ENCODE results near the gene CCDC159.
"Not testable (repeated sequence)": the region's sequence is repeated elsewhere in the genome, so short reads cannot be mapped to it uniquely, and the experiment has no call there.

The CCDC159 gene, protein sequence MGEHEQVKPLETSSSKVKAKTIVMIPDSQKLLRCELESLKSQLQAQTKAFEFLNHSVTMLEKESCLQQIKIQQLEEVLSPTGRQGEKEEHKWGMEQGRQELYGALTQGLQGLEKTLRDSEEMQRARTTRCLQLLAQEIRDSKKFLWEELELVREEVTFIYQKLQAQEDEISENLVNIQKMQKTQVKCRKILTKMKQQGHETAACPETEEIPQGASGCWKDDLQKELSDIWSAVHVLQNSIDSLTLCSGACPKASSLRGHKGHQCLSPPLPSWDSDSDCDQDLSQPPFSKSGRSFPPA

DNA sequence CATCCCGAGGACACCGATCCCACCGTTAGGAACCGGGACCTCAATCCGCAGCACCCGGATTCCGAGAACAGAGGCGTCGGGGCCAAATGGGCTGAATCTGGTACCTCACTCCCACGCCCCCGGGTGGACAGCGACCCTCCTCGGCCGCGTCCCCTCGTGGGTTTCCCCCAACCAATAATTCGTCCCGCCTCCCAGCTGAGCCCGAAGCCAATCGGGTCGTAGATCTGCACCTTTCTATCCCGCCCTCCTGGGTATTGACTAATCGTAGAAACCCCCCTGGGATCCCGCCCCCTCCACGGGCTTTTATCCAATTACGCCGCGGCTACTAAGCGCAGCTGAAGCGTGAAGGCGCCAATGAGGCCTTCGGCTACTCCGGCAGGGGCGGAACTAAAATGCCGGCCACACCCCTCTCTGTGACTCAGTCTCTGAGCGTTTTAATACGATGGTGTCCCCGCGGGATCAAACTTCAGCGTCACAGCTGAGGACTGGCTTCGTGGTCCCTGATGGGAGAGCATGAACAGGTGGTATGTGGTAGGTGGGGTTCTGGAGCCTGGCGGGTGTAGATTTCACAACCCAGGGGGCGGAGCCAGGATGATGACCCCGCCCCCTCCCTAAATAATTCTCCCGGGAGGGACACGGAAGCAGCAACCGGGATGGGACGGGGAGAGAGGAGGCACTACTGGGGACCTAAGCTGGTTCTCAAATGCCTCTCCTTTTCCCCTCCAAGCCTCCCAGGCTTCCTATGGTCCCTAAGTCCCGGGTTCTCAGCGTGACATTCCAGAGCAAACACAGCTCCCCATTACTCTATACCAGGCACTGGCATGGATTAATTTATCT, at the start of gene CCDC159, which contains the start of gene TMEM205:
Gene CCDC159, plus strand, starts transcription at position 416 of the 837 bp plus-strand sequence. Its CDS starts 88 bp downstream, at position 504.
Gene TMEM205, minus strand, starts transcription at position 165 of the 837 bp plus-strand sequence. CDS start 649 bp downstream, outside the sequence.
- peak; percentile 99 for DNase-seq

DNA sequence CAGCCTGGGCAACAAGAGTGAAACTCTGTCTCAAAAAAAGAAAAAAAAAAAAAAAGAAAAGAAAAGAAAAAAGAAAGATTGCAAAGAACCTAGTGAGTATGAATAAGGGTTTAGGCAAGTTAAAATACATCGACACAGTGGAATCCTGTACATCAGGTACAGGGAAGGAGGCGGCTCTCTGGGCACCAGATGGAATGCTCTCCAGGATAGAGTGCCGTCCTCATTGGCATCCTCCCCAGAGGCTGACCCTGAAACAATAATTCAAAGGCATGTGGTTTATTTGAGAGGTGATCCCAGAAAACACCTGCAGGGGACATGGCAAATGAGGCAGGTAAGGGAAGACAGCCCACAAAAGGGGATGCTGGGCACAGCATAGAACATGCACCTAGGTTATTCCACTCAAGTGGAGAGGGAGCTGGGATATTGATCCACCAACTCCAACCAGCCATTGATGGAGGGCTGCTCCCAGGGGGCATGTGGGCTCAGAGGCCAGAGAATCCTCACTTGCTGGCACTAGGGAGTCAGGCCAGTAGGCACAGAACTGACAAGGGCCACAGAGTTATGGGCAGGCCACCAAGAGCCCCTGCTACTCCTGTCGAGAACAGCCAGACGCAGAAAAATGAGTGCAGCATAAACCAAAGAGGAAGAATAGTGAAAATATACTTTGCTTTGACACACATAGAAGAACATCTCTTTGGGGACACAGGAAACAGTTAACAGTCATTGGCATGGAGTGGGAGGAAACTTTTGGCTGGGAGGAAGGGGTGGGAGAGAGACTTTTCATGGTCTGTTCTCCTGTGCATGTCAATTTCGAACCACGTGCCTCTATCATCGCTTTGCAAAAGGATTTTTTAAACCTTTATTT, 46.1 kb upstream of the CCDC159 start:
- DNase-seq: no peak

DNA sequence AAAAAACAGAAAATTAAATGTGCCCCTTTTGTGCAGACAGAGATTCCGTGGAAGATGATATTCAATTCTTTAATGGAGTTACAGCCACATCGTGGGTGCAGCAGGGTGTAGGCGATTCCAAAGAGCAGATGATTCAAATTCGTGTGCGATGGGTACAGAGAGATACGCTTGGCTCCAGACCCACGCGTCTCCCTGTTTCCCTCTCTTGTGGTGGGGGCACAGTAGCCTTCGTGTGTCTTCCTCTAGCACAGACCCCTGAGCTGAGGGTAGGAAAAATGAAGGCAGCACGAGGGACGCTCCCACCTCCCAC, 45.6 kb upstream of the CCDC159 start:
- no peak for DNase-seq

DNA sequence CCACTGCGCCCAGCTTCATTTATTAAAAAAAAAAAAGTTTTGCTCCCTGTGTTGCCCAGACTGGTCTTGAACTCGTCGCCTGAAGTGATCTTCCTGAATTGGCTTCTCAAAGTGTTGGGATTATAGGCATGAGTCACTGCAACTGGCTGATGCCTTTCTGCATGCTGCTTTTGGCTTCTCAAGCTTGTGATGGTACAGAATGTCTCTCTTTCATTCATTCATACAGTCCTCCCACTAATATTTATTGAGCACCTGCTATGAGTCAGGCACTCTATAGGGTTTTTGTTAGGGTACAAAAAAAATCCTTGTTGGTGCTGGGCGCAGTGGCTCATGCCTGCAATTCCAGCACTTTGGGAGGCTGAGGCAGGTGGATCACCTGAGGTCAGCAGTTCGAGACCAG, 41.4 kb upstream of the CCDC159 start:
- DNase-seq: no peak

DNA sequence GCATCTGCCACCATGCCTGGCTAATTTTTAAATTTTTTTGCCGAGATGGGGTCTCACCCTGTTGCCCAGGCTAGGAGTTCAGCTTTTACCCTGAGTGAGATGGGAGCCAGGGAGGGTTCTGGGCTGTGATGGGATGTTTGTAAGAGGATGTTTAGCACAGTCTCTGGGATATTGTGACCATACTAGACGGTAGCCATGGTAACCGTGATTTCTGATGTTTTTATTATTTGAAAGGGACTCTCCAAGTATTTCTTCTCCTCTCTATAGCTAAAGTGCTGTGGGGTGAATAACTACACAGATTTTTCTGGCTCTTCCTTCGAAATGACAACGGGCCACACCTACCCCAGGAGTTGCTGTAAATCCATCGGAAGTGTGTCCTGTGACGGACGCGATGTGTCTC, 40.0 kb upstream of the CCDC159 start:
- no peak for DNase-seq

DNA sequence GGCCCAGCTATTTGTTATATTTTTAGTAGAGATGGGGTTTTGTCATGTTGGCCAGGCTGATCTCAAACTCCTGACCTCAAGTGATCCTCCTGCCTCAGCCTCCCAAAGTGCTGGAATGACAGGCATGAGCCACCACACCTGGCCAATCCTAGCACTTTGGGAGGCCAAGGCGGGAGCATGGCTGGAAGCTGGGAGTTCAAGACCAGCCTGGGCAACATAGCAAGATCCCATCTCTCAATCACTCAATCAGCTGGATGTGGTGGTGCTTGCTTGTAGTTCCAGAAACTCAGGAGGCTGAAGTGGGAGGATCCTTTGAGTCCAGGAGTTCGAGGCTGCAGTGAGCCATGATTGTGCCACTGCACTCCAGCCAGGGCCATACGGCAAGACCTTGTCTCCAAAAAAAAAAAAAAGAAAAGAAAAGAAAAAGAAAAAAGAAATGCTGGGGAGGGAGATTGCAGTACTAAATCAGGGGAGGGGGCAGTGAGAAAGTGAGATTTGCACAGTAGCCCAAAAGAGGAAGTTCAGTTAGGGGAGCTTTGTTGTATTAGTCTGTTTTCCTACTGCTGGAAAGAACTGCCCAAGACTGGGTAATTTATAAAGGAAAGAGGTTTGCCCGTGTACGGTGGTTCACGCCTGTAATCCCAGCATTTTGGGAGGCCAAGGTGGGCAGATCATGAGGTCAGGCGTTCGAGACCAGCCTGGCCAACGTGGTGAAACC, 25.9 kb upstream of the CCDC159 start:
- DNase-seq: not testable (repeated sequence)

DNA sequence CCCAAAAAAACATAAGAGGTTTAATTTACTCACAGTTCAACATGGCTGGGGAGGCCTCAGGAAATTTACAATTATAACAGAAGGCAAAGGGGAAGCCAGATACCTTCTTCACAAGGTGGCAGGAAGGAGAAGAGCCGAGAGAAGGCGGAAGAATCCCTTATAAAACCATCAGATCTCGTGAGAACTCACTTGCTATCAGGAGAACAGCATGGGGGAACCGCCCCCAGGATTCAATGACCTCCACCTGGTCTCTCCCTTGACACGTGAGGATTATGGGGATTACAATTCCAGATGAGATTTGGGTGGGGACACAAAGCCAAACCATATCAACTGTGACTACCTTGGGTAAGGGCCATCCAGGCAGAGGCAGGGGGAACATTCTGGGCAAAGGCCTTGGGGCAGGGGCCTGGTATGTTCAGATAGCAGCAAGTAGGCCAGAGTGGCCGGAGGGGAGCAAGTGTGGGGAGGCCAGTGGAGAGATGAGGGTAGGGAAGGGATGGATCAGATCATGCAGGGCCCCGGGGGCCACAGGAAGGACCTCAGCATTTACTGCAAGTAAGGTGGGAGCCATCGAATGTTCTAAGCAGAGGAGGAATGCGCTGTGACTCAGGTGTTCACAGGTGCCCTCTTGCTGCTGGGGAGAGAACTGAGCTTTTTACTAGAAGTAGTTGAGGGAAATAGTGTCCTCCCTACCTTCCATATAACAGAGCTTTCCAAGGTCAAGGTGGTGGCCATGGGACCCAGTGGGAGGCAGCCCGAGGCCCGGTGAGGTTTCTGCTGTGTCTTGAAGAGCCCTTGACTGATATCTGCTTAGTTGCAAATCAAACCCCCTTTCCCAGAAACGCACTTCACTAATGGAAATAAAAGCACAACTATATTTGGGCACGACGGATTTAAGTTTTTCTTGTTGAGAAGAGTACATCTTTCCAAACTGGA, 24.9 kb upstream of the CCDC159 start:
- DNase-seq: no peak

DNA sequence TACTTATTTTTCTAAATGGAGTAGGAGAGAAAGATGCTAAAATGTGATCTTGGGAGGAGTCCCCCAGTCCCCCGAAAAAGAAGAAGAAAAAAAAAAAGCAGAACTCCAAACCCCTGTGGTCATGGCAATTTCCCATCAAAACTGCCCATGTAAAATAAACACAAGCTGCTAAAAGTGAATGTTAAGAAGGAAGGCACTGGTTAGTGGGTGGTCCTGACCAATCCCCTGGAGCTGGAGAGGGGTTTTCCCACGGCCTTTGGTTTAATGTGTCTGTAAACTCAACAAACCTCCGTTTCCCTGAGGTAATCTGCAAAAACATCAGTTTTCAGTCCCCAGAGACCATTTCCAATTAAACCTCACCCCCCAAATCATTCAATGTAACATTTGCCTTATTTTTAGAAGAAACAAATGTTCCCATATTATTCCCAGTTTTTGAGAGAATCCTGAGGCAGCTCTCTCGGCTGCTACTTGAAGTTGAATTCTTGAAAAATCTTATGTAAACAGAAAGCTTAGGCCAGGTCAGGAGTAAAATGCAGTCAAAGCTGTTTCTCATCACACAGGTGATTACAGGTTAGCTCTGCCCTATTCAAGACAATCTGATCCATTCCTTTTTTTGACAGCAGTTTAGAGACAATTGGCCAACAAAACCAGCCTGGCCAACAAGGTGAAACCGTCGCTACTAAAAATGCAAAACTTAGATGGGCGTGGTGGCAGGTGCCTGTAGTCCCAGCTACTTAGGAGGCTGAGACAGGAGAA, 23.9 kb upstream of the CCDC159 start:
- peak in 1 of 2 donors; percentile 22 for DNase-seq

DNA sequence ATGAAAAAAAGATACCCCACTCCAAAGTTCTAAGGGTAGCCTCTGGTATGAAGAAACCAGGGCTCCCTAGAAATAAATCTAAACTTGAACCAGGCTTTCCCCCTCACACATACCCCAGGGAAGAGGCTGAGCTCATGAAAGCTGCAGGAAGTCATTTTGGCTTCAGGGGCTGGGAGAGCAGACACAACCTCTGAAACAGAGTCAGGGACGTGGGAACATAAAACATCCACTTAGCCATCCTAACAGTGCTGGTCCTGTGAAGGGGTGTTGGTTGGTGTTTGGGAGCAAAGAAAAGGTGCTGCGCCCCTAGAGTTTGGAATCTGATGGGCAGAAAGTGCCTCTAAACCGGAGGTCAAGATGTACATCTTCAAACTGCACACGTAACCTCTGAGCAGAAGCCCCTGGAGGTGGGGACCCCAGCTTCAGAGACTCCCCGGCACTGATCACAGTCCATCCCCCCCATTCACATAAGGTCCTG, 22.7 kb upstream of the CCDC159 start:
- DNase-seq: no peak

DNA sequence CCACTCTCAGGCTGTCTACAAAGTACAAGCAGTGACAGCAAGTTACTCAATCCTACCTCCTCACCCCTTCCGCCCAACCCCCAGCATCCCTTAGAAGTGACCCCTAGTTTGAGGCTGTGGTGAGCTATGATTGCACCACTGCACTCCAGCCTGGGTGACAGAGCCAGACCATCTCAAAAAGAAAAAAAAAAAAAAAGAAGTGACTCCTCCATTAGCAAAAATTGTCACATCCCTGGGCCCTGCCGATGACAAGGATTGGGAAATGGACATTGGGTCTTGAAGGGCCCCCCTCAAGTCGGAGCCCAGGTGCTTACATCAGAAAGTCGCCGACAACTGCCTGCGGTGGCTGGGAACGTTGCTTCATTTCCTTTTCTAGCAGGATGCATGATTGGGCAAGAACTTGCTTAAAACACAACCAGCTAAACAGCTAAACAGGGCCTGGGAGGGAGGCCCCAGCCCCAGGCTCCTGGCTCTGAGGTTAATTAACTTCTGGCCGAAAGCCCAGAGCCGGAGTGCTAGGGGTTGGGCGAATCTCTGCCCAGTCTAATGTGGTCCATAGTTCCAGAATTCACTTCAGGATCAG, 22.1 kb upstream of the CCDC159 start:
- peak; percentile 34 to 70 for DNase-seq

DNA sequence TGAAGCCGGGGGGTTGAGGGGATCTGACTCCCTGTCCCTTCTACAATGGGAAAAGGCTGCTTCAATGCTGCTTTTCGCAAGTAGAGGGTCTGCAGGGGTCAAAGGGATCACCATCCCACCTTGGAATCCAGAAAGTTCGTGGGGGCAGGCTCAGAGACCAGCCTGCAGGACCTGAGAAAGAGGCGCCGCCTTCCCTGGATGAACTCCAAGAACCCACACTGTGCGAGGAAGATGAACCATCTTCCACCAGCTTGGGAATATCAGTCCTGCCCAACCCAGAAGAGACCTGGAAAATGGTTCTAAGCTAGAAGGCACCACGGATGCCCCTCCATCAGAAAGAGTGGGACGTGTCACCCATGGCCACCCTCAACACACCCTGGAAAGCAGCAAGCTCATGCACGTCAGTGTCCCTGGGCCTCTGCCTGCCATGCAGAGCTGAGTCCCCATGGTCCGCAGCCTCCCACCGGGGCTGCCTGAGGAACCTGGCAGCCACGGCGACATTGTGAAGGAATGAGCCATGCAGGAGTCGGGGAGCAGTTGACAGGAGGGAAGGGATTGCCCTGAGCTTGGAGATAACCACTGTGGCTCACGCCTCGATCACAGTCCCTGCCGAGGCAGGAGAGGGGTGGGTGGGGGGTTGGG, 21.4 kb upstream of the CCDC159 start:
- DNase-seq: no peak

DNA sequence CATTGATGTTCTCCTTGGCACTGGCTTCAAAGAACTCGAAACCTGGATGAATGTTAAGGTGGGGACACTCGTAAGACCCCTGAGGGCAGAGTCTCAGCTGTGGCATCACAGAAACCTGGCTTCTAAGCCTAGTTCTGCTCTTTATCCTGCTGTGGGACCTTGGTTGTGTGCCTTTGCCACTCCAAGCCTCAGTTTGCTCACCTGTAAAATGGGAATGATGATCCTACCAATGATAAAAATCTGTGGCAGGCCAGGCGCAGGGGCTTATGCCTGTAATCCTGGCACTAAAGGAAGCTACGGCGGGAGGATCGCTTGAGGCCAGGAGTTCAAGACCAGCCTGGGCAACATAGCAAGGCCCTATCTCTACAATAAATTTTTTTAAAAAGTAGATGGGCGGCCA, 20.8 kb upstream of the CCDC159 start:
- DNase-seq: no peak

DNA sequence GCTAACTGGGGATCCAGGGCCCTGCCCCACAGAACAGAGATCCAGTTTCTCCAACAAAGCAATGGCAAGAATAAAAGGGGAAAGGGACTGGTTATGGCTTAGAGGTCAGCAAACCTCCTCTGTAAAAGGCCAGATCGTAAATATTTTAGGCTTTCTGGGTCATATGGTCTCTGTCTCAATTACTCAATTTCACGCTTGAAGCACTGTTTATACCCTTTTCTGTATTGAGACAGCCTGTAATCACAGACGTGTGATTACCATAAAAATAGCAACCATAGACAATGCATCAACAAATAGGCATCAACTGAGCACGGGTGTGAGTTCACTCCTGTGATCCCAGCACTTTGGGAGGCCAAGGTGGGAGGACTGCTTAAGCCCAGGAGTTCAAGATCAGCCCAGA, 16.2 kb upstream of the CCDC159 start:
- no peak for DNase-seq

DNA sequence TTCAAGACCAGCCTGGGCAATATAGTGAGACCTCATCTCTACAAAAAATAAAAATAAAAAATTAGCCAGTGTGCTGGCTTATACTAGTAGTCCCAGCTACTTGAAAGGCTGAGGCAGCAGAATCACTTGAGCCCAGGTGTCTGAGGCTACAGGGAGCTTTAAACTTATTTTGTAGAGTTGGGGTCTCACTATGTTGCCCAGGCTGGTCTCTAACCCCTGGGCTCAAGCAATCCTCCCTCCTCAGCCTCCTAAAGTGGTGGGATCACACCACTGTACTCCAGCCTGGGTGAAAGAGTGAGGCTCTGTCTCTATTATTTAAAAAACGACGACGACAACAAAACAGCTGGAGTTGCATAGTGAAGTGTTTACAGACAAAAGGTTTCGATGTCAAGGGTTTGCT, 14.8 kb upstream of the CCDC159 start:
- no peak for DNase-seq

DNA sequence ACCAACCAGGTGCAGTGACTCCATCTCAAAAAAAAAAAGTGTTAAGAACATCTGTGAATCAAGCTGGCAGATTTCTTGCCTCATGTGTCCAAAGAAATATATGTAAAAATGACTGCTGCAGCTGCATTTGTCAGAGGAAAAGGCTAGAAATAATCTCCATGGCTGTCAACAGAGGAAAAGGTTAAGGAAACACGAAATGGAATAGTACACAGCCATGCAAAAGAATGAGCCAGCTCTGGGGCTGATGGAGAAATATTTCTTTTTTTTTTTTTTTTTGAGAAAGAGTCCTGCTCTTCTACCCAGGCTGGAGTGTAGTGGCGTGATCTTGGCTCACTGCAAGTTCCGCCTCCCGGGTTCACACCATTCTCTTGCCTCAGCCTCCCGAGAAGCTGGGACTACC, 13.5 kb upstream of the CCDC159 start:
- no peak for DNase-seq

DNA sequence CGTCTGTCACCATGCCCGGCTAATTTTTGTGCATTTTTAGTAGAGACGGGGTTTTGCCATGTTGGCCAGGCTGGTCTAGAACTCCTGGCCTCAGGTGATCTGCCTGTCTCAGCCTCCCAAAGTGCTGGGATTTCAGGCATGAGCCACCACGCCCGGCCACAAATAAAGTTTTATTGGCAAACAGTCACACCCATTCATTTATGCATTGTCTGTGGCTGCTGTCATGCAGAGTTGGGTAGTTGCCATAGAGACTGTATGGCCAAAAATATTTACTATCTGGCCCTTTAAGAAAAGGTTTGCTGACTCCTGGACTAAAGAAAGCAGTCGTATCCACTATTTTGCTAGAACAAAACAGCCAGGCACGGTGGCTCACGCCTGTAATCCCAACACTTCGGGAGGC, 12.5 kb upstream of the CCDC159 start:
- DNase-seq: not testable (repeated sequence)

DNA sequence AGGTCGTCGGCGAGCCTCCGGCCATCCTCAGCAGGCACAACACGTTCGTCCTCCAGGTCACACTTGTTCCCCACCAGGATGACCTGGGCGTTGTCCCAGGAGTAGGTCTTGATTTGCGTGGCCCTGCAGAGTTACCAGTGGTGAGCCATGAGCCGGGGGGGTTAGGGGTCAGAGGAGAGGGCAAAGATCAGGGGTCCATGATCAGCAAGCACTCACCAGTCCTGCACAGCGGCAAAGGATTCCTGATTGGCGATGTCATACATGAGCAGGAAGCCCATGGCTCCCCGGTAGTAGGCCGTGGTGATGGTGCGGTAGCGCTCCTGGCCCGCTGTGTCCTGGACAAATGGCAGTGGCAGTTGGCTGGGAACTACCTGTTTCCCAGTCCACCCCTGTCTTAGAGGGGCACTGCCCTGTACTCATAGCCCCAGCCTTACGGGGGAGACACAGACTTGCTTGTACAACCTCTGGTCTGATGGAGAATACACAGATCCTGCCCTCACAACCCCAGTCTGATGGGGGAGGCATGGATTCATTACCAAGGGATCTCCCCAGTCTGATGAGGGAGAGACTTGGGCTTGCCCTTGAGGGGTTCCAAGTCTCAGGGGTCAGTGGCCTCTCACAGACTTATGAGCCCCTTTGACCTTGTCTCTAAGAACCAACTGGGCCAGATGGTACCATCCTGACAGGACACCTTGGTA, 10.7 kb upstream of the CCDC159 start:
- no peak for DNase-seq

DNA sequence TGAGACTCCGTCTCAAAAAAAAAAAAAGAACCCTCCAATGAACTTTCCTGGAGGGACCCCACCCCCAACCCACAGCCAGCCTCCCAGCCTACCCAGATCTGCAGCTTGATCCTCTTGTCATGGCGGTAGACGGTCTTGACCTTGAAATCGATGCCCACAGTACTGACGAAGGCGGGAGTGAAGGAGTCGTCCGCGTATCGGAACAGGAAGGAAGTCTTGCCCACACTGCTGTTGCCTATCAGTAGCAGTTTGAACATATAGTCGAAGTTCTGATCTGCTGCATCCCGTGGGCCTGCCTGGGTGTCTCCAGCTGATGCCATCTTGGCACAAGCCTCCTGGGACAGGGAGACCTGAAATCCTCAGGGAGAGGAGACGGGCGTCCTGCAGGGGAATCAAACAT, 9.2 kb upstream of the CCDC159 start:
- peak in 1 of 2 donors; percentile 19 for DNase-seq

DNA sequence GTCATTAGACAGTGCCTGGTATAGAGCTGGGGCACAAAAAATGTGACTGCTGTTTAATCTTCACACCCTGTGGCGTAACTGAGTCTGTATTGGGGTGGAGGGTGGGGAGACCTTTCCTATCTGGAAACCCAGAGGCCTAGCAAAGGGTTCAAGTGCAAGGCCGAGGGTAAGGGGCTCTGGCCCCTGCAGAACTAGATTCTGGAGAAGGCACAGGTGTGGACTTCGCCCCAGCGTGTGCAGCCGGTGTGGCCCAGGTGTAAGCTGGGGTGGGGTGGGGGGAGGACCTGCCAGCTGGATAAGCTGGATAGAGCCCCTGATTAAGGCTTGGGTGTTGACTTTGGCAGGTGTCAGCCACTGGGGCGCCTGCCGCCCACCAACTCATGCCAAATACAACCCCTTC, 8.2 kb upstream of the CCDC159 start:
- DNase-seq: no peak
